Measurements from ENCODE around the gene LTB. TPM values are rescaled to one million over a fixed set of nuclear protein-coding genes. Genes with fewer than 3 reads are reported as not detected.

Gene LTB
- total and polyA plus RNA-seq, 2 donors (not counting 3 experiments of a cell fraction or from before 2014, with no cell fraction given) = 1.2 to 2.1 TPM

GRCh38 chr6:31567531-31568370 lies 14.5 kb downstream of the LTB start:
- no peaks in the 10 kb centered on the region for H3K27me3 ChIP-seq (ENCODE audit: control insufficient read depth in 2 of 2, insufficient read depth in 2 of 2, low read length in 2 of 2)
- no peak for FAIRE-seq
- no TSS peak for BruUV-seq (replicated peaks)

More at GRCh38 chr6:31567531-31568370, 14.5 kb downstream of the LTB start:
- Histone ChIP-seq H3K4me1 (ENCODE audit: control insufficient read depth, extremely low read depth, insufficient read depth, low read length) (peaks cover 13% of the 10 kb centered on the region), H3K27ac (ENCODE audit: insufficient read depth, low read depth, low read length) (no peak overlapping the region), H3K9ac (replicated peaks; ENCODE audit: extremely low read depth, insufficient read depth, low read length) (no peak overlapping the region), H3K4me2 (ENCODE audit: insufficient read depth, low read length) (no peak overlapping the region), H3K9me1 (replicated peaks; ENCODE audit: control insufficient read depth, extremely low read depth, insufficient read depth, low read length) (no peaks in the 10 kb centered on the region), H3K36me3 (ENCODE audit: control insufficient read depth in 2 of 2, extremely low read depth in 1 of 2, insufficient read depth in 2 of 2, low read length in 2 of 2) (no peaks in the 10 kb centered on the region), H3K79me2 (ENCODE audit: control insufficient read depth, insufficient read depth, low read length) (no peaks in the 10 kb centered on the region), H3K4me3 (replicated peaks in 1 of 3; ENCODE audit: insufficient read depth in 1 of 3, low read depth in 1 of 3, low read length in 3 of 3) (no peak overlapping the region), H2AFZ (ENCODE audit: low read depth, low read length) (no peak overlapping the region), H3K9me3 (replicated peaks; ENCODE audit: control insufficient read depth, insufficient read depth, low read length) (no peaks in the 10 kb centered on the region), H4K20me1 (replicated peaks; ENCODE audit: control insufficient read depth, extremely low read depth, insufficient read depth, low read length) (no peaks in the 10 kb centered on the region)
- DNase-seq (ENCODE audit: low read depth, low spot score) = no peak
- CTCF ChIA-PET = interaction anchor here (4.5 to 31.0 kb wide), 2 partner anchors 17 to 21 kb away, joined by 28 to 1517 read pairs; partner anchors contain the start of genes LST1, LTB, NCR3 and TNF
- dilution Hi-C loops (cut with MboI; ENCODE audit: extremely low pct_ligation_motif_present, low sequenced_read_pairs) = no loop called here
- intact Hi-C loops (cut with micrococcal nuclease) = no loop called here
- POLR2A ChIA-PET = no interaction called here
- no peak for TF ChIP-seq POLR2AphosphoS5 (IDR thresholded peaks at IDR 0.05; ENCODE audit: insufficient read depth, low read depth, low read length)
- TF ChIP-seq POLR2A (IDR thresholded peaks at IDR 0.05; ENCODE audit: low read depth, low read length) = no peak
- no peak for TF ChIP-seq JUN (IDR thresholded peaks at IDR 0.05; ENCODE audit: borderline replicate concordance, insufficient read depth, insufficient read length, low read depth)
- TF ChIP-seq MYC (IDR thresholded peaks at IDR 0.05; ENCODE audit: low read depth, low read length) = no peak
- TF ChIP-seq GATA2 (IDR thresholded peaks at IDR 0.05; ENCODE audit: insufficient read depth, insufficient read length, low read depth, low read length) = no peak
- TF ChIP-seq FOS (IDR thresholded peaks at IDR 0.05; ENCODE audit: borderline replicate concordance, insufficient read depth, low read length) = no peak
- TF ChIP-seq CTCF (IDR thresholded peaks at IDR 0.05; ENCODE audit: extremely low read depth in 1 of 2, insufficient read depth in 1 of 2, low read depth in 1 of 2, low read length in 2 of 2) = no peak
- no peak for TF ChIP-seq MAX (IDR thresholded peaks at IDR 0.05; ENCODE audit: insufficient read depth, insufficient read length)
- no peak for TF ChIP-seq EZH2 (IDR thresholded peaks at IDR 0.05; ENCODE audit: borderline replicate concordance, low read depth, low read length, severe bottlenecking)
